Activated T-cell treated with anti-CD3 and anti-CD28 coated beads for 4 hours (primary cell): ENCODE data around the gene TMC1.
A peak's percentile ranks its signal among the peaks of the same experiment; 100 is the strongest.
"Not testable (repeated sequence)": the region's sequence is repeated elsewhere in the genome, so short reads cannot be mapped to it uniquely, and the experiment has no call there.

Source experiments
- DNase-seq: peaks from one replicate; pipeline ENCODE4 v3.0.0-alpha.2; 2020

TMC1 gene

DNA sequence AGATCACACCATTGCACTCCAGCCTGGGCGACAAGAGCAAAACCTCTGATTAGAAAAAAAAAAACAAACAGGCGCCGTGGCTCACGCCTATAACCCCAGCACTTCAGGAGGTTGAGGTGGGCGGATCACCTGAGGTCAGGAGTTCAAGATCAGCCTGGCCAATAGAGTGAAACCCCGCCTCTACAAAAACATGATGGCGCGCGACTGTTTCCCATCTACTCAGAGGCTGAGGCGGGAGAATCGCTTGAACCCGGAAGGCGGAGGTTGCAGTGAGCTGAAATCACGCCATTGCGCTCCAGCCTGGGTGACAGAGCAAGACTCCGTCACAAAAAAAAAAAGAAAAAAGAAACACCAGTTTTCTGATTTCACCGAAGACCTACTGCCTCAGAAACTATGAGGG lies at the start of gene TMC1:
Gene TMC1, plus strand, starts transcription at position 193 of the 400 bp plus-strand sequence. CDS start 127,041 bp downstream, outside the sequence.
- DNase-seq: not testable (repeated sequence)

DNA sequence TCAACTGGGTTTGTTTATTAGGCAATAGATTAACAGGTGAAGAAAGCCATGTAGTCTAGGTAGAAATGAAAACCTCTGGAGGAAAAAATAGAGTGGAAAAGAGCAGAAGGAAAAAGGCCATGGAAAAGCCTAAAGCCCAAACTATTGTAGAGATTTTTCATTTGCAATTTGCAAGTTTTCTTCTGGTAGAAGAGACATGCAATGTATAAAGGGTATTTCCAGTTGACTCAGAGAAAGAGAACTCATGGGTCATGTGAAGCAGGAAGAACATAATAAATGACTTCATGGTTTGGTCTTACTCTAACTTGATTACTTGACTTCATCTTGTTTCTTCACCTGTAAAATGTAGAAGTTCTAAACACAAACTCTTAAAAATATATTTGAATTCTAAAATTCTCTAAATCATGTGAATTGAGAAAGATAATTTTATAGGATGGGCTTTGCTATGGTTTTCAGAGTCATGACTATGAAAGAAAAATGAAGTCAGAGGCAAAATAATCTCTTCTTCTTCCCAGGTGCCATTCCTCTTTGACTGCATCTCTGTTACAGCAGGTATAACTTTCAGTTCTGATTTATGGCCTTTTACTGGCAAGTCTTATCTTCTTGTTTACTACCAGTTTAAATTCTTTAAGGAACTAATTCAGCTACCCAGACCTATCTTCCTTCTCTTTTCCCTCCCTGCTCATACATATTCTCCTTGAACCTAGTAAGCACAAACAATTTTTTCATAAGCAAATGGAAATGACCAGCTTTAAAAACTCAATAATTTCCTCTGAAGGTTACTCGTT lies 47.7 kb upstream of the TMC1 start:
- DNase-seq: no peak

DNA sequence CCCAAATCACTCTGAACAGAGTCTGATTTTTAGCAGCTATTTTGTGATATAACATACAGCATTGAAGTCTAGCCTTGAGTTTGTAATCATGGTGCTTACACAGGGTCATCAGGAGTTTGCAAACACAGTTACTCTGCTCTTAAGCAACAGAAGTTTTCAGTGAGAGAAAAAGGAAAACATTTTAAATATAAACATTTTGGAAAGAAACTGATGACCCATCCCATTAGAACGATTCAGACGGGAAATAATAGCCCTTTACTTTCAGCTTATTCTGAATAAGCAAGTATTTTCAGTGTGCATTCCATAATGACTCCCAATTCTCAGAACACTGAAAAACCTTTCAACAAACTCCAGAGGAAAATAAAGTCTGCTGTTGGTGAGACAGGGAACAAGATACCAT lies 46.7 kb upstream of the TMC1 start:
- no peak for DNase-seq

DNA sequence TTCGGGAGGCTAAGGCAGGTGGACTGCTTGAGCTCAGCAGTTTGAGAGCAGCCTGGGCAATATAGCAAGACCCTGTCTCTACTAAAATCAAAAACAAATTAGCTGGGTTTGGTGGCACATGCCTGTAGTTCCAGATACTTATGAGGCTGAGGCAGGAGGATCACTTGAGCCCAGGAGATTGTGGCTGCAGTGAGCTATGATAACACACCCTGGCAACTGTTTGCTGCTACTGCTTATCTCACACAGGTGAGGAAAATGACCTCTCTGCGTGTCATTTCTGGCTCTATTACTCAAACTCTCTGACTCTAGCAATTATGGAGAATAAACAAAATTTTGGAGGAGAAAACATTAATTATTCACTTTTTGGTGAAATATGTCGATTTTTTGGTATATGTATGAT lies 45.3 kb upstream of the TMC1 start:
- no peak for DNase-seq

DNA sequence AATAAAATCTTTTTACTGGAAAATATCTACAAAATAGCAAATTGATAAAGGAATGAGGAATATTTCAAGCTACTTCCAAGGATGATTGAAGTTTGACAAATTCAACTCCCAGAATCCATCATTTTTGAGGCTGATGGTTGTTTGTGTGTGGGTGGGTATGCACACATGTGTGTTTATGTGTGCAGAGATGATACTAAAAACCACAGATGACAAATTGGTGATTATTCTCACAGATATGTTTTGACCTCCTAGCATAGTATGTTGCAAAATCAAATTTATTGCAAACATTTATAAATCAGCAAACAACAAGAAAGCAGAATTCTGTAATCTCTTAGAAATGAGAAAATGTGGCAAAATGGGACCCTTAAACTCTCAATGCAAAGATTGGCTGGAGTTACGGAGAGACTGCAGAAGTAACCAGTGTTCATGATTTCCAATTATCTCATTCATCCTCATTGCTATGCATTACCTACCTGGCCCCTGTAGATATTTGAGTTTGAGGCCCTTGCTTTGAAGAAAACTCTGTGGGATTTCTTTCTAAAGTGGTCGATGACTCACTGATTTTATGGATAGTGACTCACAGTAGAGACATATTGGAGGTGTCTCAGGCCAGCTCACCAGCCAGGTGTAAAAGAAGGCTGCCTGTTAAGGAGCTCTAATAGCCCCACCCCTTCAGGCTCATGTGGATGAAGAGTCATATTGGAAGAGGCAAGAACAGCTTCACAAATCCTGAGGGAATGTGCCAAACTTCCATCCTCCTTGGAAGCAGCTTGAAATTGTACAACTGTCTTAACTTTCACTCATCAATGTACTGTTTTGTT lies 44.6 kb upstream of the TMC1 start:
- peak; percentile 27 for DNase-seq

DNA sequence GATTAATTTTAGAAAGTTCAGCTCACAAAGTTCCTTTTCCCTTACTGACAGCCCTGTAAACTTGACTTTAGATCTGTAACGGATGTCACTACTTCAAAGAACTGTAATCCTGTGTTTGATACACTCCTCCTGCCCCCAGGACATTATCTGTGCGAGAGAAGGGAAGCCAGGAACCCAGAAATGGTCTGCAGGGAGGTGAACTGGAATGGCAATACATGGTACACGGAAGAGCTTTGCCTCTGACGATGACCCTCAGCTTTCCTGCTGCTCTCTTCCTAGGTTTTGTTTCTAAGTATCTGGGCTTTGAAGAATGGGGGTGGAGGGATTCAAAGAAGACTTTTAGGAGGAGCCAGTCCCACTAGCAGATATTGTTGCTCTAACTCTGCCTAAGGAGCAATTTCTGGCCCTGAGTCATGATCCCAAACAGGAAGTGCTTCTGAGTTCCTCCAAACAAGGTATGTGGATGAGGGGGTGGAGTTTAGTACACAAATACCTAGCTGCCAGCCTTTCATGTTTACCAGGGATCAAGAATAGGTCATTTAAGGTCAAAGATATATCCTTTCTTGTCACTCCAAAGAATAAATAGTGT lies 43.4 kb upstream of the TMC1 start:
- DNase-seq: no peak

DNA sequence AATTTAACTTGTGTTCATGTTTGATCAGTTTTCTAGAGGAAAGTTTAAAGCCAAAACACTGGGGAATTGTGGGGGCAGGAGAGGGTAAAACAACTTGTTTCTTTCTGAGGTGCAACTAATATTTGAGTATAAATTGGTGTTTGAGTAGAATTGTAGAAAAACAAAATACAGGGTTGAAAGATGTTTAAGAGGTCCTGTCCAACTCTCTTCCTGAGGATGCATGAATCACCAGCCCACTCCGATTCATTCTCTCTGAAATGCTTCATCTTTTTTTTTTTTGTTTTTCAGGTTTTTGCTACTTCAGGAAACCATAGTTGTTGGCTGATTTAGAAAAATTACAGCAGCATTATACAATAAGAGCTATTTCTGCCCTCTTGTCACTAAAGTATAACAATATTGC lies 42.4 kb upstream of the TMC1 start:
- DNase-seq: no peak

DNA sequence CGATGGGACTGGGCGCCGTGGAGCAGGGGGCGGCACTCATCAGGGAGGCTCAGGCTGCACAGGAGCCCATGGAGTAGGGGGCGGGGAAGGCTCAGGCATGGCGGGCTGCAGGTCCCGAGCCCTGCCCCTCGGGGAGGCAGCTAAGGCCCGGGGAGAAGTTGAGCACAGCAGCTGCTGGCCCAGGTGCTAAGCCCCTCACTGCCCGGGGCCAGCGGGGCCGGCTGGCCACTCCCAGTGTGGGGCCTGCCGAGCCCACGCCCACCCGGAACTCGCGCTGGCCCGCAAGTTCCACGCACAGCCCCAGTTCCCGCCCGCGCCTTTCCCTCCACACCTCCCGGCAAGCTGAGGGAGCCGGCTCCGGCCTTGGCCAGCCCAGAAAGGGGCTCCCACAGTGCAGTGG lies 41.1 kb upstream of the TMC1 start:
- not testable (repeated sequence) for DNase-seq

DNA sequence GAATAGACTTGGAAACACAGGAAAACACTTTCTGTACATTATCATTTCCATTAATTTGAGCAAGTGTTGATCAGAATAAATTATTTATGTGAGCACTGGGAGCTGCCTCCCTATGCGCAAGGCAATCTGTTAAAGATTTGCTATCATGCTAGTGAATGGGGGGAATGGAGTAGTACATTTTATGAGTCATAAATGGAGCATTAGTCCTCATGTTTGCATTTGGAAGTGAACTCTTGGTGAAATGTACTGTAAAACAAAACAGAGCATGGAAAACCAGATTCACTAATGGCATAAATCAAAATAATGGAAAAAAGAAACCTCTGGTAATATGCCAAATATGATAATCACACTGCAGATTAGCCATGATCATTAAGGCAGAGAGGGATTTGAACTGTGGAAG lies 40.5 kb upstream of the TMC1 start:
- no peak for DNase-seq

DNA sequence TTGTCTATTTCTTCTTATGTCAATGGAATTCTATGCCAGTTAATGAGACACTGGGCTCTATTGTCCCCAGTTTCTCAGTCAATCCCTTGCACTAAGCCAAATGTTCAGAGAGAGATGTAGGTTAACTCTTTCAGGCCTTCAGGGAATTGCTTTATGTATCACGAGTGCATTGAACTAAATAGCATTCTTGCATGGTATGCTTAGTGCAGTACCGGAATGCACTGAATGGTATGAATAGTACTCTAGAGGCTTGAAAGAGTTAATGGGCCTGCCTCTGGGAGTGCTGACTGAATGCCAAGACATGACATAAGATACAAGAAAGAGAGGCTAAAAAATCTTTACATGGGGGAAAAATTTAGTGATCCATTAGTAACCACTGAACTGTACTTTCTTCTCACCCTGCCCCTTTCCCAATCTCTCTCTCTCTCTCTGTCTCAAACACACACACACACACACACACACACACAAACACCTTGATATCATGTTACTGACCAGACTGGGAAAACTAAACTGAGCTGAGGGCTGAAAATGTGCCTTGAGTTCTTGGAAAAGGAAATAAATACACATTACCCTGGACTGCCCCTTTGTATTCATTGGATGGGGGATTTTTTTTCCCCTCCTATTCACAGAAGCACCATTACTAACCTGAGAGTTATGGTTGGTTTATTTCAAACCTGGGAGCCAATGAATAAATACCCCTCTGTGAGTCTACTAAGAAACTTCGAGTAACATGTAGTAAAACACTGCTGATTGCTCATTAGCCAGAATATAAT lies 35.4 kb upstream of the TMC1 start:
- DNase-seq: no peak

DNA sequence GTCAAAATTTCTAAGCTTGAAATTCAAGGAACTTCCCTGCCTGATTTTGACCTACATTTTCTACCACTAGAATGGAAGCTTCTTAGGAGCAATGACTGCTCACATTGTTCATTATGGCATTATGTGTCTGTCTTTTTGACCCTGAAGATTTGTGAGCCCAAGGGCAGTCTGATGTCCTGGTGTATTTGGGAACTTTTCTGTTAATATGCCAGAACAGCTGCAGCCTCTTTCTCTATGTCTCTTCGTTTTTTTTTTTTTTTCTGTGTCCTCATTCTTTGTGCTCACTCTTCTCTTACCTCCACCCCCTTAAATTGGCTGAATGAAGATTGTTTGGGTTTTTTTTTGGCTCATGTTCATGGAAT lies 34.8 kb upstream of the TMC1 start:
- DNase-seq: no peak

DNA sequence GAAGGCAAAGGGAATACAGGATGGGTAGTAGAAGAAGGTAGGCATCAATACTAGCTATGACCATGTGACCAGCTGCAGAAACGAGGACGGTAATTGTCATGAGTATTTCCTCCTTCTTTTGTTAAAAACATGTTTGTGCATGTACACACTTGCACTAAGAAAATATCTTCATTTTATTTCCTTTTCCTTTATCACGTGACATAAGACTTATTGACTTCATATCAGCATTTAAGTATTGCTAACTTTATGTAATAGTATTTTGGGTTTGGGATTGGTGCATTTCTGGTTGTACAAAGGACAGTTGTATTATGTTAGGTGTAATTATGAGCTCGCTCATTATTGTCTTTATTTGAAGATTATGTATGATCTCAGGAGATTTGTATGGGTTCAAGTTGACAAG lies 33.7 kb upstream of the TMC1 start:
- DNase-seq: not testable (repeated sequence)

DNA sequence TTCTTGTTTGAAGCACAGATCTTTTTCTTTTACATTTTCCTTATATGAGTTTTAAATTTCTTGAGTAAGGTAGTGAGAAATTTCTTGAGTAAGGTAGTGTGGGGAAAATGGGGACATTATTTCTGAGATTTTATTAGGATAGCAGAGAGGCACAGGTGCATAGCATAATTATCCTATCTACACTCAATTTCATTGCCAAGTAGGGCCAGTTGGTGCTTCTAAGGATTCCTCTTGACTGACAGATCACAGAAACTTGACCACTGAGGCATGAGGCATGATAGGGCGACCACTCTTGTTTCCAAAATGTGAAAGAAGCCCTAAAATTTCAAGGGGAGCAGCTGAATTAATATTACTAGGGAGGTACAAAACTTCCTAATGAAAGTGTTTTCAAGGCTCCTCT lies 31.4 kb upstream of the TMC1 start:
- no peak for DNase-seq

DNA sequence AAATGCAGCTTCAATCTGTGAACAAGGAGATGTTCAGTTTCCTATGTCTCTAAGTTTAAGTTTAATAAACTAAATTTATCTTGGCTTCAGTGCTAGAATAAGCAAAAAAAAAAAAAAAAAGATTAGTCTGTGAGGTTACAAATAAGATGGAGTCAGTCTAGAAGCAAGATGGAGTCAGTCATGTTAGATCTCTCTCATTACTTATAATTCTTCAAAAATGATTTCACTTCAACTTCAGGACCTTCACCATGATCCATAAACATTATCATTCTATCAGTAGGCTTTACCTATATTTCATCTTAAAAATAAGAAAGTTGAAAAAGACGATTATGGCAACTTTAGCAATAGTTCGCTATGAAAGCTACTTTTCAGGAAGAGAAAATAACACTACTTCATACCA lies 30.2 kb upstream of the TMC1 start:
- no peak for DNase-seq

DNA sequence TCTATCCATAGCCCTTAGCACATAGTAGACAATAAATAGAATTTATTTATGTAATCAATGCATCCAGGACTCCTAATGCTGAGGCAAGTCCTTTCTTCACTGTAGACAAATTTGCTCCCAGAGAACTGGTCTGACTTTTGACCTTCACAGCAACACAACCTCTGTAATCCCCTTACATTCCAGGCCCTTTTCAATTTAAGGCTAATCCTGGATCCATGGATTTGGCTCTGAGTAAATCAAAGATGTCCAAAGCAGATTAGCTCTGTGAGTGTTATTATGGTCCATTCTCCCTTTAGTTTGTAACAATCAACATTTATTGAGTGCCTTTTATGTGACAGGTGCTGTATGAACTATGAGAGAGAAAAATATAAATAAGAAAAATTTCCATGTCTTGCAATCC lies 27.4 kb upstream of the TMC1 start:
- no peak for DNase-seq

DNA sequence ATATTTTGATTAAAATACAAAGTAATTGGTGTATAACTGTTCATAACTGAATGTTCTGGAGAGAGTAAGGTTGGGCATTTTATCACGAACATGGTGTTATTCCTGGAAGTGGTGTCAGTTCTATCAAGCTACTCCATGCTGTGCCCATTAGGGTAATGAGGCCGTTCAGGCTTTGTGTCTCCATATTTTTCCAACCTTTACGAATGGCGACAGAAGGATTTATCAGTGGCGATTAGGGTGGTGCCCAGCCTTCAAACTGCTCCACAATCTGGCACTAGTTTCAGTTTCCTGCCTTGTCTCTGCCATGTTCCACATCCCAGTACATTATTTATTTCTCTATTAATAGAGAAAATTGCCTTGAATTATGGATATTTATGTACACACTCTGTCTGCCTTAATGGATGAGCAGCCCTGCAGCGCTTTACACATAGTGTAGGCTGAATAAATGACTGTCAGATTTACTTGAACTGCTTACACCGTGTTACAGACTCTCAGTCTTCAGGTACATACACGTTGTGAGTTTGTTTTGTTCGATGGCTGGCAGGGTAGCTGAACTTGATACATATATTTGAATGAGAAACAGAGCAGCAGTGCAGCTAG lies 23.9 kb upstream of the TMC1 start:
- DNase-seq: no peak

DNA sequence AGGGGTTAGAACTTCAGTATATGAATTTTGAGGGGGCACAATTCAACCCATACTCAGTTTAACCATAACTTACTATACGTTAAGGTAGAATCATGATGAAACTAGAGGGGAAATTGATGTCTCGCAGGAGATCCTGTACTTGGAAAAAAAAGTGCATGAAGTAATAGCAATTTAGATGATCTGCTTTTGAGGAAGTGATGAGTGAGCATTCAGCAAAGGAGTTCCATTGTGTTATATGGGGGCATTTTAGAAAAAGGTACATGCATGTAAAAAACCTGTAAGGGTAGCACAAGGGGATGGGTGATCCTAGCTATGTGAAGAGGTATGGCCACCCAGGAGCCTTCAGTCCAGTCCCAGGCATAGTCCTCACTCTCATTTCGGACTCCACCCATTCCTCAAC lies 14.8 kb upstream of the TMC1 start:
- no peak for DNase-seq

DNA sequence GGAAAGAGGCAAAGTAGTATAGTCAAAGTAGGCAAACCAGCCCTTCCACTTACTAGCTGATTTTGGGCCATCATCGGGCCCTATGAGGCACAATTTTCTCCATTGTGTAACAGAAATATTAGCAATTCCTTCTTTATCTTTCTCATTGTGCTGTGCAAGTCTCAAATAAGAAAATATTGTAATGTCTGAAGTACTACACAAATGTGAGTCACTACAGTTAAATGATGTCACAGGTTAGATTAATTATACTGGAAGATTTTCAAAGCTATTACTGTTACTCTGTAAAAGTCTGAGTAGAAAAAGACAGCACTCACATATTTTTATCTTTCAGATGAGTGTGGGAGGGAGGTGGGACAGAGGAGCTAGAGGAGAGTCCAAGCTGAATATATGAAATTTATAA lies 12.4 kb upstream of the TMC1 start:
- no peak for DNase-seq

DNA sequence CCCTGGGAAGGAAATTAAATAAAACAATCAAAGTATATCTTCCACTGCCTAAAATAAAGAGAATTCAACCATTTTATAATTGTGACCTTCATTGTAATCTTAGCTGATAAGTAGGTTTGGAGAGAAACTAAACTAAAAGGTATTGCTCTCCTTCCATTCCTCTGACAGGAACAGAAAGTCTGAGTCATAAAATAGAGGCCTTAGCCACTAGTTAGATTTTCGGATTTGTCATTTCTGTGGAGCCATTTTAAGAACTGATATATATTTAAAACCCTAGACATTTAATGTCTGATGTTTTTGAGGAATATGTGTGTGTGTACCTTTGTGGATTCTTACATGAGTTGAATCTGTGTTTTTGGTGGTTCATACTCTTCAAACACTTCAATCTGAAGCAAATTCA lies 11.8 kb upstream of the TMC1 start:
- no peak for DNase-seq

DNA sequence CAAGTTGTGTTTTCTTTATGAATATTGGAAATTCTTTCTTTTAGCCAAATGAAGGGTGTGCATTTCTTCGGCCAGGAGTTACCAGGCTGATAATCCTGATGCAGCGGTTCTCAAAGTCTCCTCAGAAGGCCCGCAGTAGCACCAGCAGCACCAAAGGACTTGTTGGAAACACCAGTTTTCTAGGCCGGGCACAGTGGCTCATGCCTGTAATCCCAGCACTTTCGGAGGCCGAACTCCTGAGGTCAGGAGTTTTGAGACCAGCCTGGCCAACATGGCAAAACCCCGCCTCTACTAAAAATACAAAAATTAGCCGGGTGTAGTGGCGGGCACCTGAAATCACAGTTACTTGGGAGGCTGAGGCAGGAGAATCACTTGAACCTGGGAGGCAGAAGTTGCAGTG lies 397 bp upstream of the TMC1 start:
- DNase-seq: not testable (repeated sequence)

DNA sequence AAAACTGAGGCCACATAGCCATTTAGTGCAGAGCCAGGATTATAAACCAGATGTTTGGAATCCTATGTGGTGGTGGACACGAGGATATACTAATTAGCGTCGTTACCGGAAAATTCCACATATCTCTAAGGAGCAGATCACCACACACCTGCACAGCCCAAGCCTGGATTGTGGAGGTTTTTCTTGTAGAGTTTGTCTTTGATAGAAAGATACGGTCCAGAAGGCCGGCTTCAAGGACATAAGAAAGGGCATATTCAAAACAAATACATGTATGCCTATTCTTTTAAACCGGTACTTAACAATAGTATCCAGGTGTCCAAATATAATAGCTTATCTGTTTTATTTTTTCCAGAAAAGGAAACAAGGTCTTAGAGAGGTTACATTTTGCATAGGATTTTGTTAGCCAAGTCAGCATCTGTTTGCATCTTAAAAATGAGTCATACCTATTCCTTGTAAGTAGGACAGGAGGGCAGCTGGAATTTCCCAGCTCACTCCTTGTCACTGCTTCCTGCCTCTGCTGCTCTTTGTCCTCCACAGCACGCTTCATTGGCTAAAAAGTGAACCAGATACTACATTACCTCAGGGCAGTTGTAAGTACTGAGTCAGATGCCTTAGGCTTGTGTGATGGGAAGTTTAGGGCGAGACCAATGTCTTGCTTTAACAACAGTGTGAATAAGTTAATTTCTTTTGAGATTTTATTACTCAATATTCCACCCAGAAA lies 3.6 kb downstream of the TMC1 start:
- peak; percentile 17 for DNase-seq
